Osteoblast (primary cell): Measurements from ENCODE around the gene CD44. TPM values are rescaled to one million over a fixed set of nuclear protein-coding genes. Genes with fewer than 3 reads are reported as not detected.

Experiments used
- DNase-seq: peaks from one replicate; pipeline ENCODE4 v3.0.0; 2011; ENCODE audit warnings: low spot score, mixed read lengths; ENCODE audit not compliant: insufficient read length; ENCODE audit errors: missing footprints
- H2AFZ ChIP-seq: 2 replicates; pipeline ENCODE4 v1.6.0; 2011; ENCODE audit warnings: mild to moderate bottlenecking, low read length
- H3K27ac ChIP-seq: 2 replicates; pipeline ENCODE4 v1.5.1; 2011; ENCODE audit warnings: mild to moderate bottlenecking, low read depth, low read length, moderate library complexity
- H3K27me3 ChIP-seq: 2 replicates; pipeline ENCODE4 v1.6.0; 2012; ENCODE audit warnings: mild to moderate bottlenecking, control low read depth, inconsistent platforms, low read length, moderate library complexity; ENCODE audit not compliant: insufficient read depth
- H3K36me3 ChIP-seq: 2 replicates; pipeline ENCODE4 v1.5.1; 2011; ENCODE audit warnings: mild to moderate bottlenecking, low read length, control low read depth, moderate library complexity; ENCODE audit not compliant: insufficient read depth
- H3K4me1 ChIP-seq: 2 replicates; pipeline ENCODE4 v1.5.1; 2011; ENCODE audit warnings: mild to moderate bottlenecking, low read length, control low read depth, moderate library complexity; ENCODE audit not compliant: insufficient read depth
- H3K4me2 ChIP-seq: 2 replicates; pipeline ENCODE4 v1.6.0; 2011; ENCODE audit warnings: mild to moderate bottlenecking, low read length; ENCODE audit not compliant: insufficient read depth
- H3K4me3 ChIP-seq: fragments of 200-600 bp; sonication (generic); 3 replicates; pipeline ENCODE4 v1.5.1; 2012; ENCODE audit warnings: mild to moderate bottlenecking, low read length, inconsistent platforms; ENCODE audit not compliant: insufficient read depth
- H3K79me2 ChIP-seq: 2 replicates; pipeline ENCODE4 v1.6.0; 2012; ENCODE audit warnings: mild to moderate bottlenecking, low read length, control low read depth, inconsistent platforms; ENCODE audit not compliant: insufficient read depth
- H3K9me3 ChIP-seq: 2 replicates; pipeline ENCODE4 v1.5.1; 2011; ENCODE audit warnings: low read depth, low read length, control low read depth
- H4K20me1 ChIP-seq: 2 replicates; pipeline ENCODE4 v1.6.0; 2012; ENCODE audit warnings: mild to moderate bottlenecking, low read length, control low read depth; ENCODE audit not compliant: insufficient read depth
- CTCF ChIP-seq: IDR thresholded peaks from 2 replicates; pipeline ENCODE4 v1.5.1; 2011; ENCODE audit warnings: mild to moderate bottlenecking, low read depth, low read length, moderate library complexity; ENCODE audit errors: extremely low read depth
- total RNA-seq: library from RNA; depleted of rRNA; stranded (reverse); fragments of >200 nt; gene quantifications from 2 replicates; pipeline ENCODE4 v1.2.3, GENCODE V29; 2012

Gene CD44
- total RNA-seq, 1 donor, result 238 TPM

GRCh38 chr11:35190804-35191348 lies 51.9 kb downstream of the CD44 start:
- Histone ChIP-seq H3K9me3 (no peaks in the 10 kb centered on the region), H3K27me3 (no peaks in the 10 kb centered on the region), H3K27ac (peak overlapping the region; percentile 11), H4K20me1 (no peaks in the 10 kb centered on the region), H3K36me3 (peaks cover 92% of the 10 kb centered on the region), H3K79me2 (peaks cover 88% of the 10 kb centered on the region), H3K4me2 (no peak overlapping the region), H2AFZ (no peak overlapping the region), H3K4me3 (no peak overlapping the region), H3K4me1 (peaks cover 16% of the 10 kb centered on the region)
- no peak for TF ChIP-seq CTCF
- no peak for DNase-seq

DNA sequence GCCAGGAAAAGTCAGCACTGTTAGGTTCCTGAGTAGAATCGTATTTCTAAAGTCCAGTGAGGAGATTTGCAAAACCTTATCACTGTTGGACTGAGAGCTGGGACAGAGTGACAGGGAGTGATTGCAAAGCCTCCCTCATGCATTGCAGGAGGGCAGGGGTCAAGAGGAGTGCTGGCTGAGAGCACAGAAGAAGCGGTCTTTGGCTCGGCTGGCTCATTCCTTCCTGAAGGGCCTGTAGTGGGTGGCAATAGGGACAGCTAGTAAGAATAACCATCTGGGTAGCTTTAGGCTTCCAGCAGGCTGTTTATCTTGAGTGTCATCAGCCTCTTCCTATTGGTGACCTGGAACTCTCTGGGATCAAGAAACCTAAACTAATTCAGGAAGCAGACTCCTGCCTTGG lies 53.4 kb downstream of the CD44 start:
- H3K79me2 ChIP-seq, result peaks cover 96% of the 10 kb centered on the region
- H4K20me1 ChIP-seq, result no peaks in the 10 kb centered on the region
- DNase-seq, result no peak
- H3K4me2 ChIP-seq, result no peak overlapping the region
- peaks cover 95% of the 10 kb centered on the region for H3K36me3 ChIP-seq
- no peak for TF ChIP-seq CTCF
- no peak overlapping the region for H3K4me3 ChIP-seq
- no peaks in the 10 kb centered on the region for H3K27me3 ChIP-seq
- no peaks in the 10 kb centered on the region for H3K9me3 ChIP-seq
- H3K4me1 ChIP-seq, result peaks cover 16% of the 10 kb centered on the region
- H2AFZ ChIP-seq, result no peak overlapping the region
- H3K27ac ChIP-seq, result peak overlapping the region; percentile 30

DNA sequence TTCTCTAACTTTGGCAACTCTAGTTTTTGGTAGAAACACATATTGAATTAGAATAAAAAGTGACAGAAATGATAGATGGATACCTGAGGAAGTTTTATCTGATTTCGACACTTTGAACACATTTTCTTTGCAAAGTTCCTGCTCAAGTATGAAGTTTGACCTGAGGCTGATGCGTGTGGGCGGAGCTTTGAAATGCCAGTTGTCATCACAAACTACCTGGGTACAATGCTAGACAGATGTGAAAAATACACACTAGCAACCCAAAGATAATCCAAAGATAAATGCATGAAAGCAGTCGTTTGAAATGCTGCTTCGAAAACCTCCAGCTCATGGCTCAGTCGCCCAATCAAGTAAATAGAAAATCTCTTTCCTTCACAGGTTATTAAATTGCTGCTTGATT lies 54.8 kb downstream of the CD44 start:
- TF ChIP-seq CTCF, result no peak
- H3K36me3 ChIP-seq, result peaks cover 96% of the 10 kb centered on the region
- H3K4me1 ChIP-seq, result peaks cover 16% of the 10 kb centered on the region
- H3K27me3 ChIP-seq, result no peaks in the 10 kb centered on the region
- peaks cover 98% of the 10 kb centered on the region for H3K79me2 ChIP-seq
- no peak overlapping the region for H3K4me3 ChIP-seq
- no peak for DNase-seq
- no peaks in the 10 kb centered on the region for H4K20me1 ChIP-seq
- H3K27ac ChIP-seq, result no peak overlapping the region
- H2AFZ ChIP-seq, result no peak overlapping the region
- H3K9me3 ChIP-seq, result no peaks in the 10 kb centered on the region
- no peak overlapping the region for H3K4me2 ChIP-seq

DNA sequence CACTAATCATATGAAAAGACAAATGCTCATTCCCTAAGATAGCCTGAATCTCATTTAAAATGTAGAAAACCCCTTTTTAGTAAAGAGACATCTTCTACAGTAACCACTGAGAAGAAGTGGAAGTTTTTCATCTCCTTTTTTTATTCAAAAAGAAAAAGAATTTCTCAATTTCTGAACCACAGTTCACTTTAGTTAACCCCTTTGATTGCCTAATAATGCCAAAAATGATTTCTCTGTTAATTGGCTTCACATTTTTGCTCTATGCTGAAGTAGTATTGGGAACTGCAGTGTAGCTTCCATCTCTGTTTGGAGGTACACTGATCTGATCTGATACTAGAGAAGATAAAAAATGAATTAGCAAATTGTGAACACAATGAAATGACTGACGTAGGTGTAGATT lies 58.3 kb downstream of the CD44 start:
- Histone ChIP-seq H3K79me2 (peaks cover 96% of the 10 kb centered on the region), H3K36me3 (peaks cover 95% of the 10 kb centered on the region), H3K27me3 (no peaks in the 10 kb centered on the region), H3K9me3 (no peaks in the 10 kb centered on the region), H3K4me3 (no peak overlapping the region), H3K27ac (no peak overlapping the region), H4K20me1 (no peaks in the 10 kb centered on the region), H3K4me2 (no peak overlapping the region), H2AFZ (no peak overlapping the region), H3K4me1 (peaks cover 4% of the 10 kb centered on the region)
- TF ChIP-seq CTCF, result no peak
- DNase-seq, result no peak
